GM18511 (cell line): ENCODE measurements around the gene ADA.
A peak's percentile ranks its signal among the peaks of the same experiment; 100 is the strongest.
"Not testable (repeated sequence)": the region's sequence is repeated elsewhere in the genome, so short reads cannot be mapped to it uniquely, and the experiment has no call there.

Experiments
- ATAC-seq: cut with Tn5 transposase; IDR thresholded peaks from one replicate; pipeline ENCODE4 v1.9.1; 2021; ENCODE audit warnings: mild to moderate bottlenecking, moderate library complexity; ENCODE audit not compliant: unreplicated experiment

ADA gene

GRCh38 chr20:44651684-44652423 is at the start of gene ADA:
Gene ADA, minus strand, starts transcription at chr20:44651699. Its CDS starts 92 bp downstream, at chr20:44651607.
- ATAC-seq, result peak; percentile 41

GRCh38 chr20:44700306-44700705 is 48.8 kb upstream of the ADA start:
- ATAC-seq, result no peak

GRCh38 chr20:44698351-44698750 is 46.9 kb upstream of the ADA start:
- no peak for ATAC-seq

GRCh38 chr20:44697041-44697440 is 45.5 kb upstream of the ADA start:
- not testable (repeated sequence) for ATAC-seq

- ATAC-seq, result no peak
These were observed 44.8 kb upstream of the ADA start for GRCh38 chr20:44696315-44696714.

- ATAC-seq, result no peak
These were observed 44.3 kb upstream of the ADA start for GRCh38 chr20:44695674-44696300.

GRCh38 chr20:44695295-44695673 is 43.8 kb upstream of the ADA start:
- no peak for ATAC-seq

GRCh38 chr20:44694159-44694558 is 42.7 kb upstream of the ADA start:
- no peak for ATAC-seq

- ATAC-seq, result no peak
These were observed 42.1 kb upstream of the ADA start for GRCh38 chr20:44693627-44694026.

- ATAC-seq, result no peak
These were observed 41.5 kb upstream of the ADA start for GRCh38 chr20:44692932-44693480.

GRCh38 chr20:44691424-44692423 is 40.2 kb upstream of the ADA start:
- no peak for ATAC-seq

- ATAC-seq, result no peak
These were observed 39.4 kb upstream of the ADA start for GRCh38 chr20:44690781-44691423.

GRCh38 chr20:44689809-44690208 is 38.3 kb upstream of the ADA start:
- no peak for ATAC-seq

GRCh38 chr20:44688053-44688625 is 36.6 kb upstream of the ADA start:
- ATAC-seq, result no peak

- no peak for ATAC-seq
These were observed 35.4 kb upstream of the ADA start for GRCh38 chr20:44686934-44687333.

- no peak for ATAC-seq
These were observed 32.8 kb upstream of the ADA start for GRCh38 chr20:44684047-44684967.

GRCh38 chr20:44683263-44684046 is 32.0 kb upstream of the ADA start:
- peak; percentile 68 for ATAC-seq

GRCh38 chr20:44681796-44682566 is 30.5 kb upstream of the ADA start:
- no peak for ATAC-seq
